NCI-H2029 treated with DMSO at 0.1 percent for 48 hours (cell line): ENCODE measurements around the gene TDRD3.
A peak's percentile ranks its signal among the peaks of the same experiment; 100 is the strongest.
"Not testable (repeated sequence)": the region's sequence is repeated elsewhere in the genome, so short reads cannot be mapped to it uniquely, and the experiment has no call there.

ENCODE experiments used
- DNase-seq: peaks from one replicate; lab custom pipeline; 2025; lab: John Stamatoyannopoulos, UW

The TDRD3 gene

GRCh38 chr13:60398907-60399589, 2.0 kb downstream of the TDRD3 start:
- no peak for DNase-seq

GRCh38 chr13:60402022-60402421, 5.0 kb downstream of the TDRD3 start:
- no peak for DNase-seq

GRCh38 chr13:60407095-60407494, 10.1 kb downstream of the TDRD3 start:
- DNase-seq: no peak

GRCh38 chr13:60407852-60408251, 10.8 kb downstream of the TDRD3 start:
- not testable (repeated sequence) for DNase-seq

GRCh38 chr13:60409574-60410292, 12.7 kb downstream of the TDRD3 start:
- not testable (repeated sequence) for DNase-seq

GRCh38 chr13:60410299-60410698, 13.3 kb downstream of the TDRD3 start:
- no peak for DNase-seq

- no peak for DNase-seq
These were observed 14.4 kb downstream of the TDRD3 start for GRCh38 chr13:60411464-60411863.

GRCh38 chr13:60411983-60412382, 15.0 kb downstream of the TDRD3 start:
- no peak for DNase-seq

GRCh38 chr13:60412909-60413616, 16.0 kb downstream of the TDRD3 start:
- DNase-seq: no peak

- DNase-seq: no peak
These were observed 17.2 kb downstream of the TDRD3 start for GRCh38 chr13:60414177-60414576.

GRCh38 chr13:60417734-60418133, 20.7 kb downstream of the TDRD3 start:
- no peak for DNase-seq

- DNase-seq: no peak
These were observed 21.9 kb downstream of the TDRD3 start for GRCh38 chr13:60418954-60419353.

- no peak for DNase-seq
These were observed 28.3 kb downstream of the TDRD3 start for GRCh38 chr13:60425332-60425731.

- DNase-seq: no peak
These were observed 29.1 kb downstream of the TDRD3 start for GRCh38 chr13:60426075-60426474.

GRCh38 chr13:60427285-60427684, 30.3 kb downstream of the TDRD3 start:
- DNase-seq: no peak

- DNase-seq: peak; percentile 17
These were observed 34.2 kb downstream of the TDRD3 start for GRCh38 chr13:60431108-60431700.

GRCh38 chr13:60433505-60433904, 36.5 kb downstream of the TDRD3 start:
- no peak for DNase-seq

- no peak for DNase-seq
These were observed 38.8 kb downstream of the TDRD3 start for GRCh38 chr13:60435762-60436374.

GRCh38 chr13:60439201-60439600, 42.2 kb downstream of the TDRD3 start:
- DNase-seq: no peak

GRCh38 chr13:60441761-60442160, 44.7 kb downstream of the TDRD3 start:
- DNase-seq: no peak

- no peak for DNase-seq
These were observed 52.0 kb downstream of the TDRD3 start for GRCh38 chr13:60448907-60449510.

GRCh38 chr13:60453490-60453889, 56.5 kb downstream of the TDRD3 start:
- DNase-seq: no peak
